Endometrial microvascular endothelial cells (primary cell): ENCODE measurements around the gene PAAF1. TPM values are rescaled to one million over a fixed set of nuclear protein-coding genes. Genes with fewer than 3 reads are reported as not detected.
"Not testable (repeated sequence)": the region's sequence is repeated elsewhere in the genome, so short reads cannot be mapped to it uniquely, and the experiment has no call there.

ENCODE experiments used
- in situ Hi-C: cut with HindIII; loops from 2 replicates; pipeline ENCODE4 v1.10.0; 2017; ENCODE audit warnings: low sequenced_read_pairs, low pct_unique_long_range_greater_than_20kb; ENCODE audit errors: inconsistent ontology term
- total RNA-seq: library from RNA; depleted of rRNA; stranded (reverse); fragments of >200 nt; gene quantifications from one replicate; pipeline ENCODE4 v1.2.3, GENCODE V29; 2015; ENCODE audit errors: inconsistent ontology term

Gene PAAF1
- total RNA-seq, 1 donor from 2014 or later, result 14.2 TPM

DNA sequence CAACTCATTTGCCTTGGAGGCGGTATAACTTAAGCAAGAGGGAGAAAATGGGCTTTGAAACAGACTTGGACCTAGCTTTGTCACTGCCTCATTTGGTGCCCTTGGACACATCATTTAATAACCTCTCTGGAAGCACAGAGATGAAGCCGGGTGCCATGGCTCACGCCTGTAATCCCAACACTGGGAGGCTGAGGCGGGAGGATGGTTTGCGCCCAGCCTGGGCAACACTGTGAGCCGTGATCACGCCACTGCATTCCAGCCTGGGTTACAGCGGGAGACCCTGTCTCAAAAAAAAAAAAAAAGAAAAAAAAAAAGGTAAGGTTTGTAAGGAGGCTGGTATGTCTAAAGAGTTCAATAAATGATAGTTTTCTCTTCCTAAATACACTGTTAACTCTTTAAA is 959 bp upstream of the PAAF1 start:
- in situ Hi-C loops, result no loop called here

DNA sequence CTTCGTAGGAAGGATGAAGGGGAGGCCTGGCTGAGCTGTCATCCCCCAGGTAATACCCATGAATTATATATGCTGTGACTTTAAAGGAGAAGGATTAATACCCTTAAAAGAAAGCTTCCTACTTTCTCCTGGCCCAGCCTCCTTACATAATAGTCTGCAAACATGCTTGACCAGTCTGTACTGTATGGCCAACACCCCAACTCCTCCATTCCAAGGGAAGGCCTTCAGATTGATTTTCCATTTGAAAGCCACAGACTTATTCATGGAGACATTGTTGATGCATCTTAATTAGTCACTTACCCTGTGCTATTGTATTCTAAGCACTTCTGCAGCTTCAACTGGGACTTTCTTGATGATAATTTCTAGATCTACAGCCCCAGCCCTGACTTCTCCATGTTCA is 2.0 kb downstream of the PAAF1 start:
- in situ Hi-C loops, result no loop called here

DNA sequence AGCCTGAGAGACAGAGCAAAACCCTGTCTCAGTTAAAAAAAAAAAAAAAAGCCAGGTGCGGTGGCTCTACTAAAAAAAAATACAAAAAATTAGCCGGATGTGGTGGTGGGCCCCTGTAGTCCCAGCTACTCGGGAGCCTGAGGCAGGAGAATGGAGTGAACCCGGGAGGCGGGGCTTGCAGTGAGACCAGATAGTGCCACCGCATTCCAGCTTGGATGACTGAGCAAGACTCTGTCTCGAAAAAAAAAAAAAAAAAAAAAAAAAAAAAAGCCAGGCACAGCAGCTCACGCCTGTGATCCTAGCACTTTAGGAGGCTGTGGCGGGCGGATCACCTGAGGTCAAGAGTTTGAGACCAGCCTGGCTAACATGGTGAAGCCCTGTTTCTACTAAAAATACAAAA is 3.6 kb downstream of the PAAF1 start:
- in situ Hi-C loops, result not testable (repeated sequence)

DNA sequence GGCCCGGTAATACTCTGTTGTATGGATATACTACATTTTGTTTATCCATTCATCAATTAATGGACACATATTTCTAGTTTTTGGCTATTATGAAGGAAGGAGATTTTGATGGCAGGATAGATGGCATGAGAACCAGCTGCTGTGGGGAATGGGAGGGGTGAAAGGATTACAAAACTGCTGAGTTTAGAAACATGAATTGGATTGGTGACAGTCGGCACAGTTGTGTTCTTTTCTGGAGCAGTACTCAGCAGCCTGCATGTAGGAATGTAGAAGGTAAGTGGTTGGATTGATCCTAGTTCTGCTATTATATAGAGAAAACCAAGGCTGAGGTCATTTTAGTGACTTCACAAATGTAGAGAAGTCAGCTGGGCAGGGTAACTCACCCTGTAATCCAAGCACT is 7.1 kb downstream of the PAAF1 start:
- in situ Hi-C loops, result no loop called here

DNA sequence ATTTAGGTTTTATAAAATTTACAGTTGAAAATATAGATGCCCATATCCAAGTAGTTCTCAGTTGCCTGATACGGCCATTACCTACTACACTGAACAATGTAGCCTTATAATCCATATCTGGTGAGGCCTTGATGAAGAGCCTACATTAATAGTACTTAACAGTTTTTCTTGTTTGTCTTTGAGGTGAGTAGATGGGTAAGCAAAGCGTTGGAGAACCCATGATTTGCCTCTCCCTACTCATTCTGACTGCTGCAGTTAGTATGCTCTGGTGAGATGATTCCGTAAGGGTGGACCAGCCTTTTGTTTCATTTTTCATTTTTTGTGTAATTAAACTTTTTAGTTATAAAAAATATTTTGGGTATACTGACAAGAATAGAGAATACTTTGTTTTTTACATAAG is 11.4 kb downstream of the PAAF1 start:
- in situ Hi-C loops, result no loop called here

DNA sequence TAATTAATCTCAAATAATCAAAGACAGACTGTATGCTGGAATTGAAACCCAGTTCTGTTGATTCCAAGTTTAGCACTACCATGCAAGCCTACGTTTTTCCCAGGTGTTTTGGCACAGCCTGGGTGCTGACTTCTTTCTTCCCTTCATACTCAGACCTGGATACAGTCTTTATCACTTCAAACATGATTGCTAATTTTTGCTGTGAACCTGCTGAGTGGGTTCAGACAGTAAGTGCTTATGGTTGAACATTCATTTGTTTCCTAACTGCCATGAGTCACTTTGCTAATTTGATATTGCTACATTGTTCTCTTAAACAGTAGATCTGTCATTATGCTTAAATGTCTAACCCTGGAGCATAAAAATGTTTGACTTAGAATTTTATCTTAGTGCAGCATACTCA is 12.2 kb downstream of the PAAF1 start:
- in situ Hi-C loops, result no loop called here

DNA sequence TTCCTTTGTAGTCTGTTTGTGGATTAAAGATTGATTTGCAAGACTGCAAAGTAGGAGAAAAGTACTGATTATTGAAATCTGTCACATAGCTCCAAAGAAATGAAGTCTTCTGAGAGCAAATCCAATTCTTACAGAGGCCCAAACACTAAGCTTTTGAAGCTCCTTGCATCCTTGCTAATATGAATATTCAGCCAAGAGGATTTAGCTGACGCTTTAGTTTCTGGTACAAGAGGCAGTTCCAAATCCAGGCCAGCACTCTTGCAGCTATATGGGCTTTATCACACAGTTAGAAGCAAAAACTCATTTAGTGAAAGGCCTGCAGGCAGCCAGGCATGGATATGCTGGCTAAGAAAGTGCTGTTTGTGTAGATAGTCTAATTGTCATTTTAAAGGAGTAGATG is 12.7 kb downstream of the PAAF1 start:
- in situ Hi-C loops, result no loop called here

DNA sequence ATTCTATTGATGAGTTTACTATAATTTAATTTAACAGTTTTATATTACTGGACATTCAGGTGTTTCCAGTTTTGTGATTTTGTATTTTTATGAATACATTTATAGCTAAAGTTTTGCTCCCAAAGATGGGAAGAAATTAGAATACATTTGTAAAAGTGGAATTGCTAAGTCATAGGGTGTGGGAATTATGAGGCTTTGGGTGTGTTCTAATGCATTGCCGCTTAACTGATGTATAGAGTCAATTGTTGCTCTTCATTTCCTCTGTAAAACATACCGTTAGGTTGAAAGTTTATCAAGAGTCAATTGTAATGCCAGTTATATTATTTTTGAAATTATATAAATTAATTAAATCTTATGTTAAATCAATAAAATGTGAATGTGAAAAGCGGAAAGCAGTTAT is 16.2 kb downstream of the PAAF1 start:
- in situ Hi-C loops, result no loop called here

DNA sequence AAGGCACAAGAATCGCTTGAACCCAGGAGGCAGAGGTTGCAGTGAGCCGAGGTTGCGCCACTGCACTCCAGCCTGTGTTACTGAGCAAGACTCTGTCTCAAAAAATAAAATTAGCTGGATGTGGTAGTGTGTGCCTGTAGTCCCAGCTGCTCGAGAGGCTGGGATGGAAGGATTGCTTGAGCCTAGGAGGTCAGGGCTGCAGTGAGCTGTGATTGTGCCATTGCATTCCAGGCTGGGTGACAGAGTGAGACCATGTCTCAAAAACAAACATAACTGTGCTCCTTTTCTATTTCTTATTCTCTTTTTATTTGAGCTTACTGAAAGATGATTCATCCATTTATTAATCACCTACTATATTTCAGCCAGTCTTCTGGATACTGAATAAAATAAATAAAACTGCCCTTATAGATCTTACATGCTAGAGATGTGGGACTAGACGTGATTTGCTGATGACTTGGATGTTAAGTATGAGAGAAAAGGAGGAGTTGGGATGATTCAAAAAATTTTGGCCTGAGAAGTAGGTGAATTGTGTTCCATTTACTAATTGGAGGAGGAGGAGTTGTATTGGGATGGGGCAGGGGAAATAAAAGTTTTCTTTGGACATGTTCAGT is 18.0 kb downstream of the PAAF1 start:
- in situ Hi-C loops, result no loop called here

DNA sequence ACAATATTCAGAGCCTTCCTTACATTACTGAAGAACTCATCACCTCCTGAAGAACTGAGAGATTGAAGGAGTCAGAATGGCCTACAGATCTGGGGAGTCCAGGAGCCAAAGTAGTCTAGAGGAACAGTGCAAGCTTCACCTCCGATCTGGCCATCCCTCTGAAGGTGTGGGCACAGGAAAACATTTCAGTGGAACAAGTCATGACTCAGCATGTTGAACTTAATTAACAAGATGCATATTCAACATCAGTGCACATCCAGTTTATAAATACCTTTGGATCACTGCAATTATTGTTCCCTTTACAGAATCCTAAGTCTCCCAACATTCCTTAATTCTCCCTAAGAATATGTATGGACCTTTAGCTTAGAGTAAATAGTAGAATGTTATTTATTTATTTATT is 25.5 kb downstream of the PAAF1 start:
- in situ Hi-C loops, result no loop called here

DNA sequence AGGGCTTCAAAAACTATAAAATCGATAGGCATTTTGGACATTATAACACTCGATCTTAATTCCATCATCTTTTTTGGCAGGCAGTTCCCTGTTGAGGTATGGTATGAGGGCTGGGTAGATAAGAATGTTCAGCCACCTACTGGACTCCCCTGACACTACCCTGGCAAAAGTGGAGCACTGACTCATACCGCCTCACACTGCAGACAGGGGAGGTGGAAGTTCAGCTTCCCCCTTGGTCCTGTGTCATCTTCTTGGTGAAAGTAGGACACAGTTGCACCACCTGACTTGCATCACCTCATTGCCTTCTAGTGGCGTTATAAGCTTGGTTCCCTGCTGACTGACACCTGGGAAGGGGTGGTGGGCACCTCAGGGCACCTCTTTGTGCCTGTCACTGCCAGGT is 30.4 kb downstream of the PAAF1 start:
- in situ Hi-C loops, result no loop called here

DNA sequence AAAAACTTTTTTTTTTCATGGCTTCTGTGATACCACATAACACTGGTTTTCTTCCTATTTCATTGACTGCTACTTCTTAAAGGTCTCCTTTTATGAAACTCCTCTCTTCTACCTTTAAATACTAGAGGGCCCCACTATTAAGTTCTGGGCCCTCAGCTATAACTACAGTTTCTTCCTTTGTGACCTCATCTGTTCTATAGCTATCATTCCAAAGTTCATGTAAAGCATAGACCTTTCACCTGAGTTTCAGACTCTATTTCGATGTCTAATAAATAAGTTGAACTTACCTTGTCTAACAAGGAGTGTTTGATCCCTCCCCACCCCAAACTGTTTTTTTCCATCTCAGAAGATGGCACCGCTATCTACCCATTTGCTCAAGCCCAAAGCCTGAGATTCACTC is 35.2 kb downstream of the PAAF1 start:
- in situ Hi-C loops, result no loop called here

DNA sequence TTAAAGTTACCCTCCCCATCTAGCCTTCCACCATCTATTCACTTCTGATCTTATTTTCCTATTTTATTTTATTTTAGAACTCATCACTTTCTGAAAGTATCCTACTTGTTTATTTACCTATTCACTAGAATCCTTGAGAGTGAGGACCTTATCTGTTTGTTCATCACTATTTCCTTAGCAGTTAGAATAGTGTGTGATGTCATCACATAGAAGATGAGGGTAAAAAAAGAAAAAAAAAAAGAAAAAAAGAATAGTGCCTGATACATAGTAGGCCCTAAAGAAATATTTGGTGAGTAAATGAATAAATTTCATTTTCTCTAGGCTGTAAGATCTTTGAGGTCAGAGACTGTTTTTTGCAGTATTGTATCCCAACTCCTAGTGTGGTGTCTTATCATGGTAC is 36.7 kb downstream of the PAAF1 start:
- in situ Hi-C loops, result no loop called here

DNA sequence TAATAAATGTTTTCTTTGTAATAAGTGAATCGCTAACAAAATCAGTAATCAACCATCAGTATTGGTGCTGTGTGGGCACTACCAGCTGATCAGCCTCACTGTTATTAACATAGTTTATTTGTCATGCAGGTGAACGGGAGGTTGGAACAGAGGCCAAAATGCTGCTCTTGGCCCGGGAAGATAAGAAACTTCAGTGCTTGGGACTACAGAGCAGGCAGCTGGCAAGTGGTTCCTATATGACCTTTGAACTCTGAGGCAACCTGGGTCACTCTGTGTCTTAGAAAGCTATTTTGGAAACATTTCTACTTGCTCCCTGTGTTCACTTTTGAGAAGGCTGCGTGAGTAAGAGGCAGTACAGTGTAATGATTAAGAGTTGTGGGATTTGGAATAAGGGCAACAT is 37.5 kb downstream of the PAAF1 start:
- in situ Hi-C loops, result no loop called here

DNA sequence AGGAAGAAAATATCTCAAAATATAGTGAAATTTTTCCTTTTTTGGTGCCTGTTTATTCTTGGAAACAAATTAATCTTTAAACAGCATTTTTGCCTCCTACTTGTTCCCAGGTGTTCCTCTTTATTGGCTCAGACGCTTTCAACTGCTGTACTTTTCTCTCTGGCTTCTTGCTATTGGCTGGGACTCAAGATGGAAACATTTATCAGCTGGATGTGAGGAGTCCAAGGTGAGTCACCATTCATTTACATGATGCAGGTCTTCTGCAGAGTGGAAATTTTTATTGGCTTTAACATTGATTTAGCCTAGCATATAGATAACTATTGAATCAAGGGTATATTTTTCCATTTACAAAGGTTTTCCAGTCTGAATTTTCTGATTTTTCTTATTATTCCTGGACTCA is 39.6 kb downstream of the PAAF1 start:
- in situ Hi-C loops, result no loop called here

DNA sequence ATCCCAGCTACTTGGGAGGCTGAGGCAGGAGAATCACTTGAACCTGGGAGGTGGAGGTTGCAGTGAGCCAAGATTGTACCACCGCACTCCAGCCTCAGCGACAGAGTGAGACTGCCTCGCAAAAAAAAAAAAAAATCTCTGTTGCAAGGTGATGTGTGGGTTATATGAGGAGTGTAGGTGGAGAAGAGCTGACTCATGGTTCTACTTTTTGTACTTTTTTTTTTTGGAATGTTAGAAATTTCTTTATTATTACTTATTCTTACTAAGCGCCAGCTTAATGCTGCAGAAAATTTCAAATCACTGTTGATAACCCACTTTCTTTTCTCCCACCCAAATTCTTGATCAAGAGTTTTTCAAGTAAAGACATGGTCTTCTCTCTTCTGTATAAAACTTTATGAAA is 44.4 kb downstream of the PAAF1 start:
- in situ Hi-C loops, result no loop called here

DNA sequence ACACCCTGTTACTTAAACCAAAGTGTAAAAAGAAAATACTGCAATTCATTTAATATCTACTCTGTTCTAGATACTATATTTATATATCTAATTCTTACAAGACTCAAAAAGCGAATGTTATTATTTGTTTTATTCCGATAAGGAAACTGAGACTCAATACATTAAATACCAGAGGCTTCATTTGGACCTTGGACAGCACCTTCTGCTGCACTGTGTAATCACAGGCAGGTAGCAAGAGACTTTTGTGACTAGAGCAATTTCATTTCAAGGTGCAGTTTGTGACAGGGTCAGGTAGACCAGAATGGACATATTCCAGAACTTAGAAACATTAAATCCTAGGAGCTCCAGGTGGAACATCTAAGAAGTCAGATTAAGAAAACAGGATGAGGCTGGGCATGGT is 52.6 kb downstream of the PAAF1 start:
- in situ Hi-C loops, result no loop called here

DNA sequence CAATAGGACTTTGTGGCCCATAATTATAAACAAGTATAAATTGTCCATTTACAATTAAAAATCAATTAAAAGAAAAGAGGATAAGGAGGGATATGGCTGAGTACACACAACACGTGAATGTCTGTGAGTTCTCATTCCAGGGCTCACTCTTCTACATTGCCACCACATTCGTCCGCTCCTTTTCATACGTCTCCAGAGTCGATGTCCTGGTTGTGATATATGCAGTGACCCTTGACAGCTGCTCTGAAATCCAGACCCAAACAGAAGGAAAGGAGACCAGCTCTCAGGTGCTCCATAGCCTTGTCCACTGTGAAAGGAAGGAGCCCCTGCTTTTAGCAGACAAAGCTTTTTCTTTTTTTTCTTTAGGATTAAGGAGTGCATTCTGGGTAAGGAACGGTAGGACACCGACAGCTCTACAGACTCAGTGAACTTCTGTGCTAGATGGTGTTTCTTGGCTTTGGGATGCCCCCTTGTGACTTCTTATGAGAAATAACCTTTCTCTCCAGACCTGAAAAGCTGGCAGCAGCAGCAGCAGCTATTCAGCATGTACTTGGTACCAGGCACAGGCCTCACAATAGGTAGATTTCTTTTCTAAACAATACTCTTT is 54.3 kb downstream of the PAAF1 start:
- in situ Hi-C loops, result no loop called here

DNA sequence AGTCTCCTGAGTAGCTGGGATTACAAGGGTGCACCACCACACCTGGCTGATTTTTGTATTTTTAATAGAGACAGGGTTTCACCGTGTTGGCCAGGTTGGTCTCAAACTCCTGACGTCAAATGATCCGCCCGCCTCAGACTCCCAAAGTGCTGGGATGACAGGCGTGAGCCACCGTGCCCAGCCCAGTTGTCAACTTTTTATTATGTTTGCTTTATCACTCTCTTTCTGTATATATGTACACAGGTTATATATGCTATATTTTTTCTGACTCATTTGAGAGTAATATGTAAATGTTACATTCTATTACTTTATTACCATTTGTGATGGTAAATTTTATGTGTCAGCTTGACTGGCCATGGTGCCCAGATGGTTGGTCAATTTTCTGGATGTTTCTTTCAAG is 55.2 kb downstream of the PAAF1 start:
- in situ Hi-C loops, result no loop called here

DNA sequence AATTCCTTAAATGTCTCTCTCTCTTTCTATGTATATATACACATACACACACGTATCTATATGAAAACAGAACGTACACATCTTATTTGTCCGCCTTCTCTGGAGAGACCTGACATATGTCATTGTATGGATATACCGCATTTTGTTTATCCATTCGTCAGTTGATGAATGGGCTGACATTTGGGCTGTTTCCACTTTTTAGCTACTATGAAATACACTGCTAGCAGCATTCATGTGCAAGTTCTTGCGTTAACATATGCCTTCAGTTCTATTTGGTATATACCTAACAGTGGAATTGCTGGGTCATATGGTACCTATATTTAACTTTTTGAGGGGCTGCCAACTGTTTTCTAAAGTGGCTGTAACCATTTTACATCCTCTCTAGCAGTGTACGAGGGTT is 56.0 kb downstream of the PAAF1 start:
- in situ Hi-C loops, result no loop called here

DNA sequence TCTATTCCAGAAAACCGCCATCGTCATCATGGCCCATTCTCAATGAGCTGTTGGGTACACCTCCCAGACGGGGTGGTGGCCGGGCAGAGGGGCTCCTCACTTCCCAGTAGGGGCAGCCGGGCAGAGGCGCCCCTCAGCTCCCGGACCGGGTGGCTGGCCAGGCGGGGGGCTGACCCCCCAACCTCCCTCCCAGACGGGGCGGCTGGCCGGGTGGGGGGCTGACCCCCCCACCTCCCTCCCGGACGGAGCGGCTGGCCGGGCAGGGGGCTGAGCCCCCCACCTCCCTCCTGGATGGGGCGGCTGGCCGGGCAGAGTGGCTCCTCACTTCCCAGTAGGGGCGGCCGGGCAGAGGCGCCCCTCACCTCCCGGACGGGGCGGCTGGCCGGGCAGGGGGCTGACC is 59.2 kb downstream of the PAAF1 start:
- in situ Hi-C loops, result not testable (repeated sequence)
